ENCODE results near the gene NDUFV3.

NDUFV3 gene

GRCh38 chr21:42962380-42963007 is 69.4 kb downstream of the NDUFV3 start:
- TF ChIP-seq USF1 (IDR thresholded peaks at IDR 0.05) (no peak), YY1 (IDR thresholded peaks at IDR 0.05; ENCODE audit: low read depth) (no peak), TAF1 (IDR thresholded peaks at IDR 0.05; ENCODE audit: low read depth) (no peak), MAX (IDR thresholded peaks at IDR 0.05) (no peak), EGR1 (IDR thresholded peaks at IDR 0.05) (no peak), FOXM1 (IDR thresholded peaks at IDR 0.05; ENCODE audit: borderline replicate concordance, low read depth) (no peak), ZBTB7A (IDR thresholded peaks at IDR 0.05; ENCODE audit: low read depth) (no peak), RAD21 (IDR thresholded peaks at IDR 0.05; ENCODE audit: low read depth) (no peak), TEAD4 (IDR thresholded peaks at IDR 0.05) (no peak), REST (IDR thresholded peaks at IDR 0.05; ENCODE audit: low read depth) (no peak), CREB1 (IDR thresholded peaks at IDR 0.05; ENCODE audit: low read depth) (no peak), EP300 (IDR thresholded peaks at IDR 0.05; ENCODE audit: borderline replicate concordance) (no peak), CEBPB (IDR thresholded peaks at IDR 0.05) (no peak), NFIC (IDR thresholded peaks at IDR 0.05) (no peak), TCF12 (IDR thresholded peaks at IDR 0.05; ENCODE audit: low read depth) (no peak)
